Right renal pelvis (tissue), 4 donors: Measurements from ENCODE around the gene CEP170. TPM values are rescaled to one million over a fixed set of nuclear protein-coding genes. Genes with fewer than 3 reads are reported as not detected.
"Not testable (repeated sequence)": the region's sequence is repeated elsewhere in the genome, so short reads cannot be mapped to it uniquely, and the experiment has no call there.

Experiments
- DNase-seq, 4 donors: peaks; one replicate each; pipeline ENCODE4 v3.0.0-alpha.2; 2013; ENCODE audit warnings: low read depth in 4 of 4, low spot score in 3 of 4, missing footprints in 1 of 4
- polyA plus RNA-seq, 4 donors: library from polyadenylated mRNA; unstranded; fragments of 120-200 nt; gene quantifications; one replicate each; pipeline ENCODE4 v1.2.1, GENCODE V29; 2013; ENCODE audit not compliant: insufficient read length in 4 of 4

CEP170 gene
- polyA plus RNA-seq, 4 donors = 57.8 to 66.5 (median 62.3) TPM

GRCh38 chr1:243101551-243102050 is 153.5 kb downstream of the CEP170 start:
- DNase-seq = peak in 3 of 4 donors; percentile 13 to 49 (median 32)

GRCh38 chr1:243087368-243087767 is 167.7 kb downstream of the CEP170 start:
- DNase-seq = not testable (repeated sequence)

Other genes starting within 250 kb of the CEP170 start
- gene SDCCAG8, start 760 bp upstream of the CEP170 start, polyA plus RNA-seq = 10 to 100 TPM; 40.8 to 50.4 (median 43.7) TPM